Adipose tissue (tissue), 3 donors: ENCODE measurements around the gene LIME1. TPM values are rescaled to one million over a fixed set of nuclear protein-coding genes. Genes with fewer than 3 reads are reported as not detected.
"Not testable (repeated sequence)": the region's sequence is repeated elsewhere in the genome, so short reads cannot be mapped to it uniquely, and the experiment has no call there.

Experiments
- H3K27ac ChIP-seq: one replicate; pipeline ENCODE4 v1.5.1; 2013; ENCODE audit warnings: low read depth, low read length
- WGBS, 3 donors: extraction: QIAGEN DNeasy Blood & Tissue Kit; methylation state at CpG; one replicate each; pipeline ENCODE4 v1.1.7; 2013; 5-methylcytosine and 5-hydroxymethylcytosine counted together
- polyA plus RNA-seq, 3 donors: library from polyadenylated mRNA; stranded (reverse); fragments of 200-250 nt; gene quantifications; one replicate each; pipeline ENCODE4 v1.2.3, GENCODE V29; 2013
- donor health status: healthy with polysubstance abuse.
- donor health status: Bipolar disorder and iron deficiency.
- donor health status: healthy.

LIME1 gene
- polyA plus RNA-seq, 3 donors, result 5.2 to 16.7 (median 10.7) TPM

DNA sequence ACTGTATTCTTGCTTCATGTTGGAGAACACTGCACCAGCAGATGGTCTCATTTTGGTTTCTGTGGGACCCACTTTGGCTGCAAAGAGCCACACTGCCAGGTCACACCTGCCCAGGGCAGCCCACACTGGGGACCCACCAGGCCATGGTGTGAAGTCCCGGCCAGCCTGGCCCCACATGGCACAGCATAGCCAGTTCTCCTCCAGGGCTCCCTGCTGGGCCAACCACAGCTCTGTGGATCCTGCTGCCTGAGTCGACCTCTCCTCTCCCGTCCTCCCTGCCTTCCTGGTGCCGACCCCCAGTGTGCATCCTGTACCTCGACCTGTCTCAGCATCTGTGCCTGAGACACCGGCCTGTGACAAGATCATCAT is 31.7 kb upstream of the LIME1 start:
- H3K27ac ChIP-seq, result no peak overlapping the region
- WGBS, 3 donors, result 80 to 86% (median 85%) methylated on average over 6 of the region's 6 CpGs

DNA sequence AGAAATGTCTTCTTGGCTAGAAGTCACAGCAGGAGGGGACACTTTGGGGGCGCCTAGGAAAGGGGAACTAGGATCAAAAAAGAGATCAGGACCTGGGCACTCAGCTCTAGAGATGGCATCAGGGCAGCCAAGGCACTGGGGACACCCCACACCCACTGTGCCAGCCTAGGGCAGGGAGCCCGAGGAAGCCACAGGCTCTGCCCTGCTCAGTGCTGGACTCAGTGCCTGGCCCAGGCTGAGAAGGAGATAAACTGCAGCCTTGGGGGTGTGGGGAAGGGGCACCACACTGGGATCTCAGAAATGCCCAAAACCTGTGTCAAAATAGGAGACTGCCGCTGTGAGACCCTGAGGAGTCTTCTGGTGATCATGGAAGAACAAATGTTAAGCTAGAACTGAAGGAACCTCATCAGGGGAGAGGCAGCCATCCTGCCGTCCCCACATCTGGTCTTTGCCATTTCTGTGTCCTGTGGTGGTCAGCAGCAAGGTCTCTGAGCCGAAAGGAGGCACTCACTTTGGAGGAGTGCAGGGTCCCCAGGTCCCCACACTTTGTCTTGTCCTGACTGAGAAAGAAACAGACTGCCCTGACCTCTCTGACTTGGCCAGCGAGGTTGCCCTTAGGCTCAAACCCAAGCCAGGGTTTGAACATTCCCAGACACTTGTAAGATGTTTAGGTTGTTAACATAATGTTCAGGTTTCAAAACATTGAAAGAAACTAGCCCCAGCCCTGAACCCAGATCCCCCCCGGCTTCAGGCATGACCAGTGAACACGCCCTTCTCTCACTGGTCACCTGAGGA is 31.0 kb upstream of the LIME1 start:
- WGBS, 3 donors, result 87 to 91% (median 89%) methylated on average over 8 of the region's 8 CpGs
- no peak overlapping the region for H3K27ac ChIP-seq

DNA sequence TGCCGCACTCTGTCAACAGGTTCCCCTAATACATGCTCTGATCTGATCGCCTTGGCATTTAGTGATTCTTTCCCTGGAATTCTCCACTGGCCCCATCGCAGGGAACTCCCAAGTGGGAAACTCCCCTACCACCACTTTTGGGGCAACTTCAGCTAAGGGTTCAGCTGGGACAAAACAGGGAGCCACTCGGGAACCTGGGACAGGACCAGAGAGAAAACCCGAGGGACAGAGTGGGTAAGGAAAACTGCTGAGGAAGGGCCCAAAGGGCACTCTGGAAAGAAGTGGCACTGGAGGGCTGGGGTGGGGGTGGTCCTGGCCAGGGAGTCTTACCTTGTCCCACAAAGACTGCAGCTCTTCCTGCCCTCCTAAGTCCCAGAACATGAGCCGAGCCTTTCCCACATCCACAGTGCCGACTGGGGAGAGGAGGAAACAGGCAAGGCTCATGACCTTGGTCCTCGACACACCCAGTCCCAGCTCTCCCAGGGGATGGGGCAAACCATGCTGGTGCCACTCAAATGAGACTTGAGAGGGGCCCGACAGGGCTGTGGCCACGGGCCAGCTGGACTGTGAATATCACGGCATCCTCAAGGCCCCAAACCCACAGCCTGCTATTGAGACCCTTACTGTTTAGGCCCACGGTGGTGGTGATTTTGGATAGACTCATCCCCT is 30.3 kb upstream of the LIME1 start:
- H3K27ac ChIP-seq, result no peak overlapping the region
- WGBS, 3 donors, result 74 to 86% (median 77%) methylated on average over 10 to 12 of the region's 12 CpGs

DNA sequence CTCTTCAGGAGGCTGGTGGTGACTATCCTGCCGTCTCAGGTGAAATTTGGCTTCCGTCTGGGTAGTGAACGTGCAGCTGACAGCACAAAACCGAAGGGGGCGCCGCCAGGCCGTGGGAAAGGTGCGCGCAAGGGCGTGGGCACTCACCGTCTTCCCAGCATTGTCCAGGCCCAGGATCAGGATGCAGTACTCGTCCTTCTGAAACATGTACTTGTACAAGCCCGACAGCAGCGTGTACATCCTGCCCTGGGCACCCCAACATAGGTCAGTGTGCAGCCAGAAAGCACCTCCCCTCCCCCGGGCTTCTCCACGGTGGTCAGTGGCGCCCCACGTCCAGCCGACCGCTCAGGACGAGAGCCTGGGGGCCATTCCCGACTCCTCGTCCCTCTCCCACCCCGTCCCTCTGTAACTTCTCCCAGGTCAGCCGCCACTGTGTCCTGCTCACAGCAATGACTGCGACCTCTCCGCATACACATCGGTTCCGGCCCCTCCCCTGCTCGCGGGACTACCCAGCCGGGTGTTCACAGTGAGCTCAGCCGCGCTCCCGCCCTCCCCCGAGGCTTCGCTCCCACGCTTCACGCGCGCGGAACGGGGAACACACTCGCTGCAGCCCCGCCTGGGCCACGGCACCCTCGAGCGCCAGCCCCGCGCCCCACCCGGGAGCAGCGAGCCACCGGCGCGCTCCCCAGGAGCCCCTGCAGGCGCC is 29.5 kb upstream of the LIME1 start:
- H3K27ac ChIP-seq, result peak overlapping the region; percentile 11
- 1 to 4% (median 3%) methylated on average over 53 to 56 of the region's 56 CpGs for WGBS, 3 donors

DNA sequence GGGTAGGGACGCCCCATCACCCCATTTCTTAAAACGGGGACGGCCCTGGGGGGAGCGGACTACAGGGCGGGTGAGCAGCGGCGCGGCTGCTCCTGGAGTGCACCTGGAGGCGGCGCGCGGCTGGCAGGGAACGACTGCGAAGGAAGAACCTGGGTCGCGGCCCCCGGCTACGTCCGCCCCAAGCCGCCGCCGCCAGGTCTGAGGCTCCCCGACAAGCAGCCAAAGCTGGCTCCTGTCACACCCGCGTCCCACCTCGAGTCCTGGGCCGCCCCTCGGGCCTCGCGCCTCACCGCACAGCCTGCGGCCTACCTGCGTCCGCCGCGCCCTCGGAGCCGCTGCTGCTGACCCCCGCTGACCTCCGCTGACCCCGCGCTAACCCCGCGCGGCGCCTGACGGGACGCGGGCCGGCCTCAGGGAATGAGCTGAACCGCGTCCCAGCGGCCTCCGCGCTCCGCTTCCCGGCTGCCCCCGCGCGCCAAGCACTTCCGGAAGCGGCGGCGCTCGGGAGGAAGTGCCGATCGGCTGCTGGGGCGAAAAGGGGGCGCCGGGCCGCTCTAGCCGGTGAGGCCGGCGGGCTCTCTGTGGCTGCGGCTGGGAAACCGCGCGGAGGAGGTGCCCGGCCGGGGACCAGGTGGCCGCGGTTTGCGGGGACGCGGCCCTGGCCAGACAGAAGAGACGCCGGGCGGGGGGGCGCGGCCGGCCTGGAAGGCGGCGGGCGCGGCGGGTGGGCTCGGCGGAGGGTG is 28.7 kb upstream of the LIME1 start, which contains the start of the genes ARFRP1 and ZGPAT:
ARFRP1 (minus strand) TSS at position 419 of the 743 bp plus-strand sequence. CDS start 885 bp downstream, outside the sequence.
ZGPAT (plus strand) TSS at position 482 of the 743 bp plus-strand sequence. CDS start 542 bp downstream, outside the sequence.
- peak within 1 kb of the TSS; percentile 31 for H3K27ac ChIP-seq
- WGBS, 3 donors, result 0% methylated on average over 61 to 98 of the region's 98 CpGs

DNA sequence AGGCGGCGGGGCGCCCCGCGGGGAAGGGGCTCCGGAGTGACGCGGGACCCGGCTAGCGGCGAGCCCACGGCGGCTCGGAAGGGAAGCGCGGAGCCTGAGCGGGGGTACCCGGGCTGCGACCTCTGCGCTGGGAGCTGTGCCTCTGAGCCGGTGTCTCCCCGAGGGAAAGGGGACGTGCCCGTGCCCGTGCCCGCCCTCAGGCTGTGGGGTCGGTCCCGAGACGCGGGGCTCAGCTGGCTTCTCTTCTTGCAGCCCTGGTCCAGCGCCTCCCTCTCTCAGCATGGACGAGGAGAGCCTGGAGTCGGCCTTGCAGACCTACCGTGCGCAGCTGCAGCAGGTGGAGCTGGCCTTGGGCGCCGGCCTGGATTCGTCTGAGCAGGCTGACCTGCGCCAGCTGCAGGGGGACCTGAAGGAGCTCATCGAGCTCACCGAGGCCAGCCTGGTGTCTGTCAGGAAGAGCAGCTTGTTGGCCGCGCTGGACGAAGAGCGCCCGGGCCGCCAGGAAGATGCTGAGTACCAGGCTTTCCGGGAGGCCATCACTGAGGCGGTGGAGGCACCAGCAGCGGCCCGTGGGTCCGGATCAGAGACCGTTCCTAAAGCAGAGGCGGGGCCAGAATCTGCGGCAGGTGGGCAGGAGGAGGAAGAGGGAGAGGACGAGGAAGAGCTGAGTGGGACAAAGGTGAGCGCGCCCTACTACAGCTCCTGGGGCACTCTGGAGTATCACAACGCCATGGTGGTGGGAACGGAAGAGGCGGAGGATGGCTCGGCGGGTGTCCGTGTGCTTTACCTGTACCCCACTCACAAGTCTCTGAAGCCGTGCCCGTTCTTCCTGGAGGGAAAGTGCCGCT is 27.9 kb upstream of the LIME1 start:
- H3K27ac ChIP-seq, result peak overlapping the region; percentile 31
- WGBS, 3 donors, result 23 to 27% (median 26%) methylated on average over 48 to 67 of the region's 67 CpGs

DNA sequence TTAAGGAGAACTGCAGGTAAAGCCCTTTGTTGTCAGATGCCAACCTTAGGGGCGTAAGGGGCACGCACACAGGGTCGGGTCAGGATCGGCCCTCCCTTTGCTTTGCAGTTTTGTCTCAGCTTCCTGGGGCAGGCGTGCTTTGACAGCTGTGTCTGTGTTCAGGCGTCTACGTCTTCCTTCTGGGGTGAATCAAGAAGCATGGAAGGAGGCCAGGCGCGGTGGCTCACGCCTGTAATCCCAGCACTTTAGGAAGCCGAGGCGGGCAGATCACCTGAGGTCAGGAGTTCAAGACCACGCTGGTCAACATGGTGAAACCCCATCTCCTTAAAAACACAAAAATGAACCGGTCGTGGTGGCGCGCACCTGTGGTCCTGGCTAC is 27.3 kb upstream of the LIME1 start:
- no peak overlapping the region for H3K27ac ChIP-seq
- 92% methylated on average over 17 of the region's 17 CpGs for WGBS, 3 donors

DNA sequence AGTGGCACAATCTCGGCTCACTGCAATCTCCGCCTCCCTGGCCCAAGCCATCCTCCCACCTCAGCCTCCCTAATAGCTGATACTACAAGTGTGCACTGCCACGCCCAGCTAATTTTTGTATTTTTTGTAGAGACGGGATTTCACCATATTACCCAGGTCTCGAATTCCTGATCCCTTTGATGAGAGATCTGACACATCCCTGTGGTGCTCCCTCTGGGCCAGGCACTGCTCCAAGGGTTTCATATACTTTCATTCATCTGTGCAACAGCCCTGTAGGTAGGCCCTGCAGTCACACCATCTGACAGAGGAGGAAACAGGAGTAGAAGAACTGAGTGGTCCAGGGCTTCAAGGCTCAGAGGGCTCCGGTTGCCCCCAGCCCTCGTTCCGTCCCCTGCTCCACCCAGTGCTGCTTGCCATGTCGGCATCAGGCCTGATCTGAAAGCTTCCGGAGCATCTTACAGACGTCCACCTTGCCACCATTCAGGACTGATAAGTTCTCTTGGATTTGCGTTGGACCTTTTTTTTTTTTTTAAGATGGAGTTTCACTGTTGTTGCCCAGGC is 25.3 kb upstream of the LIME1 start:
- WGBS, 3 donors, result 80 to 84% (median 84%) methylated on average over 12 of the region's 12 CpGs
- H3K27ac ChIP-seq, result no peak overlapping the region

DNA sequence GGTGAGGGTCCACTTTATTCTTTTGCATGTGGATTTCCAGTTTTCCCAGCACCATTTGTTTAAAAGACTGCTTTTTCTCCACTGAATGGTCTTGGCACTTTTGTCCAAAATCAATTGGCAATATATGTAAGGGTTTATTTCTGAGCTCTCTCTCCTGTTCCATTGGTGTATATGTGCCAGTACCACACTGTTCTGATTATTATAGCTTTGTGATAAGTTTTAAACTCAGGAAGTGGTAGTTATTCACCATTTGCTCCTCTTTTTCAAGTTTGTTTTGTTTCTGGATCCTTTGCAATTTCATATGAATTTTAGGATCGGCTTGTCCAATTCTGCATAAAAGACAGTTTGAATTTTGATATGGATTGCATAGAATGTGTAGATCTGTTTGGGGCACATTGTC is 24.3 kb upstream of the LIME1 start:
- H3K27ac ChIP-seq, result no peak overlapping the region
- WGBS, 3 donors, result 100% methylated on average over 1 of the region's 1 CpG

DNA sequence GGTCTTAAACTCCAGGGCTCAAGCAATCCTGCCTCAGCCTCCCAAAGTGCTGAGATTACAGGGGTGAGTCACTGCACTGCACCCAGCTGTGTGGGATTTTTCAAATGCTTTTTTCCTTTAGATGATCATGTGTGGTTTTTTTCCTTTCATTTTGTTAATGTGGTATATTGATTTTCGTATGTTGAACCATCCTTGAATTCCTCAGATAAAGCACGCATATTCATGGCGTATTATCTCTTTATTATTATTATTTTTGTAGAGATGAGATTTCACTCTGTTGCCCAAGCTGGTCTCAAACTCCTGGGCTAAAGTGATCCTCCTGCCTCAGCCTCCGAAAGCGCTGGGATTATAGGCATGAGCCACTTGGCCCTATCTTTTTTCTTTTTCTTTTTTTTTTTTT is 21.6 kb upstream of the LIME1 start:
- WGBS, 3 donors, result 96 to 99% (median 98%) methylated on average over 5 of the region's 5 CpGs
- H3K27ac ChIP-seq, result no peak overlapping the region

DNA sequence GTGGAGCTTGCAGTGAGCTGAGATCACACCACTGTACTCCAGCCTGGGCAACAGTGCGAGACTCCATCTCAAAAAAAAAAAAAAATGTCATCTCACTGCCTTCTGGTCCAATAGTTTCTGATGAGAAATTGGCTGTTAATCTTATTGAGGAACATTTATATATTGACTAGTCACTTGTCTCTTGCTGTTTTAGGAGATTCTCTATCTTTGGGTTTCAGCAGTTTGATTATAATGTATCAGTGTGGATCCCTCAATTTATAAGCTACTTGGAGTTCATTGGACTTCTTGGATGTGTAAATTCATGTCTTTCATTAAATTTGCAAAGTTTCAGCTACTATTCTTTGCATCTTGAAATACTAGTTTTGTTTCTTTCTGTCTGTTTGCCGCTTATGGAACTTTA is 17.5 kb upstream of the LIME1 start:
- WGBS, 3 donors, result 90 to 100% (median 99%) methylated on average over 2 of the region's 2 CpGs
- H3K27ac ChIP-seq, result no peak overlapping the region

DNA sequence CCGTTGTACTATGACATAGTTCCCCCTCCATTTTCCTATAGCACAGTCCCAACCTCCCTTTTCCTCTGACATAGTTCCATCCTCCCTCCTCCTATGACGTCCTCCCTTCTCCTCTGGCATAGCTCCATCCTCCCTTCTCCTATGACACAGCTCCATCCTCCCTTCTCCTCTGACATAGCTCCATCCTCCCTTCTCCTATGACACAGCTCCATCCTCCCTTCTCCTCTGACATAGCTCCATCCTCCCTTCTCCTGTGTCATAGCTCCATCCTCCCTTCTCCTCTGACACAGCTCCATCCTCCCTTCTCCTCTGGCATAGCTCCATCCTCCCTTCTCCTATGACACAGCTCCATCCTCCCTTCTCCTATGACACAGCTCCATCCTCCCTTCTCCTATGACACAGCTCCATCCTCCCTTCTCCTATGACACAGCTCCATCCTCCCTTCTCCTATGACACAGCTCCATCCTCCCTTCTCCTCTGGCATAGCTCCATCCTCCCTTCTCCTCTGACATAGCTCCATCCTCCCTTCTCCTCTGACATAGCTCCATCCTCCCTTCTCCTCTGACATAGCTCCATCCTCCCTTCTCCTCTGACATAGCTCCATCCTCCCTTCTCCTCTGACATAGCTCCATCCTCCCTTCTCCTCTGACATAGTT is 13.4 kb upstream of the LIME1 start:
- not testable (repeated sequence) for H3K27ac ChIP-seq
- WGBS, 3 donors, result 72 to 90% (median 80%) methylated on average over 2 of the region's 2 CpGs

DNA sequence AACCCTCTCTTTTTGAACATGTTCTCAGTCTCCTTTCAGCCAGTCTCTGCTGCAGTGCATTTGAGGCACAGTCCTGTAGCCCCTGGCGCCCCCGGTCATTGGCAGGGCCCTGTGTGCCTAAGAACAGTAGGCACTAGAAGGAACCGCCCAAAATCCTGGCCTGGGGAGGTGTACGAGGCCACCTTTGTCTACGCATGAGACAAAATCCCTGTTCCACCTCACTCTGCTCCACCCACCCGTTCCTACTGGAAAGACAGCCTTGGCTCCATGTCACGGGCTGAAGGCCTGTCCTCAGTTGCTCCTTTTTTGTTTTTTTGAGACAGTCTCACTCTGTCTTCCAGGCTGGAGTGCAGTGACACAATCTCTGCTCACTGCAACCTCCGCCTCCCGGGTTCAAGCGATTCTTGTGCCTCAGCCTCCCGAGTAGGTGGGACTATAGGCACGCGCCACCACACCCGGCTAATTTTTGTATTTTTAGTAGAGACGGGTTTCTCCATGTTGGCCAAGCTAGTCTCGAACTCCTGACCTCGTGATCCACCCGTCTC is 6.2 kb upstream of the LIME1 start:
- not testable (repeated sequence) for H3K27ac ChIP-seq
- WGBS, 3 donors, result 80 to 96% (median 82%) methylated on average over 18 of the region's 18 CpGs

DNA sequence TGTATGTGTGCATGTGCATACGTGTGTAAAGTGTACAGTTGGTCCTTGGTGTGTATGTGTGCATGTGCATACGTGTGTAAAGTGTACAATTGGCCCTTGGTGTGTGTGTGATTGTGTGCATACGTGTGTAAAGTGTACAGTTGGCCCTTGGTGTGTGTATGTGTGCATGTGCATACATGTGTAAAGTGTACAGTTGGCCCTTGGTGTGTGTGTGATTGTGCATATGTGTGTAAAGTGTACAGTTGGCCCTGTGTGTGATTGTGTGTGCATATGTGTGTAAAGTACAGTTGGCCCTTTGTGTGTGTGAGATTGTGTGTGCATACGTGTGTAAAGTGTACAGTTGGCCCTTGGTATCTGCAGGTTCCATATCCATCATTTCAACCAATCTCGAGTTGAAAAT is 5.1 kb upstream of the LIME1 start:
- 64 to 86% (median 80%) methylated on average over 4 to 5 of the region's 5 CpGs for WGBS, 3 donors
- H3K27ac ChIP-seq, result no peak overlapping the region

DNA sequence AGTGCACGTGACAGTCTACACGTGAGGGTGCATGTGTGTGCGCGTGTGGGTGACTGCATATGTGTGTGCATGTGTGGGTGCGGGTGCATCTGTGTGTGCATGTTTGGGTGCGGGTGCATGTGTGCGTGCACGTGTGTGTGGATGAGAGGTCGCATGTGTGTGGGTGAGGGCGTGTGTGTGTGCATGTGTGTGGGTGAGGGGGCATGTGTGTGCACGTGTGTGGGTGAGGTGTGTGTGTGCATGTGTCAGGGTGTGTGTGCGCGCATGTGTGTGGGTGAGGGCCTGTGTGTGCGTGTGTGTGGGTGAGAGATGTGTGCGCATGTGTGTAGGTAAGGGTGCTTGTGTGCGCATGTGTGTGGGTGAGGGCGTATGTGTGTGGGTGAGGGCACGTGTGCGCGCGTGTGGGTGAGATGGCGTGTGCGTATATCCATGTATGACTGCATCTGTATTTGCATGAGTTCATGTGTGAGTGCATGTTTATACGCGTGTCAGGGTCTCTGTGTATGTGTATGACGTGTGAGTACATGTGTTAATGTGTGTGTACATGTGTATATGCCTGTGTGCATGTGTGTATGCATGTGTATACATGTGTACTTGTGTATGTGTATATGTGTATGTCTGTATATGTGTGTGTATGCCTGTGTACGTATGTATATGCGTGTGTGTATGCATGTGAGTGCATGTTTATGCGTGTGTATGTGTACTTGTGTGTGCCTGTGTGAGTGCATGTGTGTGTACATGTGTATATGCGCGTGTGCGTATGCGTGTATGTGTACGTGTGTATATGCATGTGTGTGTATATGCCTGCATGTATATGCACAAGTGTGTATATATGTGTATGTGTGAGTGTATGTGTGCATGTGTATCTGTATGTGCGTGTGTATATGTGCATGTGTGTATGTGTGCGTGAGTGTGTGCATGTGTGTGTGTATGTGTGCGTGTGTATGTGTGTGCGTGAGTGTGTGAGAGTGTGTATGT is 4.1 kb upstream of the LIME1 start:
- WGBS, 3 donors, result 87 to 91% (median 90%) methylated on average over 38 of the region's 38 CpGs

DNA sequence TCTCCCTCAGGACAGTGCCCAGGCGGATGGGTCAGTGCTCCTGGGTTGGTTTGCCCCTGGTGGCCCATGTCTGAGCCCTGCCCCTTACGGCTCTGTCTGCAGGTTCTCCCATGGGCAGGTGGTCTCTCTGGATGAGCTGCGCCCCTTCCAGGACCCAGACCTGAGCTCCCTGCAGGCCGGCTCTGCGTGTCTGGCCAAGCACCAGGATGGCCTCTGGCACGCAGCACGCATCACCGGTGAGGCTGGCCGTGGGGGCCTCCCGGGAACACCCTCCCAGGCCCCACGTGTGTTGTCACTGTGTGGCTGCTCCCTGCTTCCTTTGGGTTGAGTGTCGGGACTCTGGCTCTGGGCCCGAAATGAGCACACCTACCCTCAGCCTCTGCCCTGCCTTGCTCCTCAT is 3.3 kb upstream of the LIME1 start:
- H3K27ac ChIP-seq, result no peak overlapping the region
- WGBS, 3 donors, result 92 to 94% (median 93%) methylated on average over 13 of the region's 13 CpGs

More for the DNA sequence above, 4.1 kb upstream of the LIME1 start:
- H3K27ac ChIP-seq, result no peak overlapping the region
